KMS-11 (cell line): Measurements from ENCODE around the gene COL13A1.

Experiments
- H2AFZ ChIP-seq: fragments of 200-600 bp; sonication (generic); 2 replicates; pipeline ENCODE4 v1.6.1; 2016; ENCODE audit warnings: antibody characterized with exemption, mixed run types, low read depth
- H3K27ac ChIP-seq: fragments of 200-600 bp; sonication (generic); 2 replicates; pipeline ENCODE4 v1.6.1; 2016; ENCODE audit warnings: mild to moderate bottlenecking, mixed run types
- H3K27me3 ChIP-seq: fragments of 200-600 bp; sonication (generic); 2 replicates; pipeline ENCODE4 v1.6.1; 2017; ENCODE audit warnings: mild to moderate bottlenecking, low read depth, mixed run types, moderate library complexity; ENCODE audit not compliant: insufficient read depth
- H3K36me3 ChIP-seq: fragments of 200-600 bp; sonication (generic); 2 replicates; pipeline ENCODE4 v1.6.1; 2017; ENCODE audit warnings: mild to moderate bottlenecking, mixed run types; ENCODE audit not compliant: insufficient read depth
- H3K4me1 ChIP-seq: fragments of 200-600 bp; sonication (generic); 2 replicates; pipeline ENCODE4 v1.6.1; 2016; ENCODE audit warnings: mild to moderate bottlenecking, low read depth, mixed run types; ENCODE audit not compliant: poor library complexity, severe bottlenecking
- H3K4me2 ChIP-seq: fragments of 200-600 bp; sonication (generic); 2 replicates; pipeline ENCODE4 v1.7.0; 2016; ENCODE audit warnings: mild to moderate bottlenecking, mixed run types
- H3K4me3 ChIP-seq: fragments of 200-600 bp; sonication (generic); IDR thresholded peaks from 2 replicates; pipeline ENCODE4 v1.6.1; 2017; ENCODE audit warnings: low read depth, low read length, mixed read lengths; ENCODE audit not compliant: insufficient read depth
- H3K79me2 ChIP-seq: fragments of 200-600 bp; sonication (generic); 2 replicates; pipeline ENCODE4 v1.6.1; 2016; ENCODE audit warnings: low read depth, mixed run types; ENCODE audit not compliant: insufficient read depth
- H3K9ac ChIP-seq: fragments of 200-600 bp; sonication (generic); 2 replicates; pipeline ENCODE4 v1.6.1; 2016; ENCODE audit warnings: mild to moderate bottlenecking, mixed run types
- H4K20me1 ChIP-seq: fragments of 200-600 bp; sonication (generic); 2 replicates; pipeline ENCODE4 v1.6.1; 2016; ENCODE audit warnings: mild to moderate bottlenecking, mixed run types; ENCODE audit not compliant: insufficient read depth
- CTCF ChIP-seq: fragments of 200-600 bp; sonication (generic); conservative IDR thresholded peaks from 2 replicates; pipeline ENCODE4 v1.6.1; 2017; ENCODE audit warnings: low read depth, mild to moderate bottlenecking, antibody characterized with exemption, low read length, moderate library complexity, mixed read lengths

COL13A1 gene

GRCh38 chr10:69838853-69839252 is 37.1 kb downstream of the COL13A1 start:
- H3K4me3 ChIP-seq, result no peak overlapping the region

GRCh38 chr10:69839696-69840345 is 38.1 kb downstream of the COL13A1 start:
- H3K4me1 ChIP-seq, result no peaks in the 10 kb centered on the region
- no peak for TF ChIP-seq CTCF
- H3K27me3 ChIP-seq, result peaks cover 63% of the 10 kb centered on the region
- no peaks in the 10 kb centered on the region for H4K20me1 ChIP-seq
- no peak overlapping the region for H3K27ac ChIP-seq
- H3K79me2 ChIP-seq, result no peaks in the 10 kb centered on the region
- no peak overlapping the region for H2AFZ ChIP-seq
- no peak overlapping the region for H3K9ac ChIP-seq
- H3K4me2 ChIP-seq, result no peak overlapping the region
- no peak overlapping the region for H3K4me3 ChIP-seq
- no peaks in the 10 kb centered on the region for H3K36me3 ChIP-seq

More at GRCh38 chr10:69838853-69839252, 37.1 kb downstream of the COL13A1 start:
- Histone ChIP-seq H3K27me3 (peaks cover 65% of the 10 kb centered on the region), H3K4me1 (no peaks in the 10 kb centered on the region), H3K4me2 (no peak overlapping the region), H2AFZ (no peak overlapping the region), H3K27ac (no peak overlapping the region), H3K79me2 (no peaks in the 10 kb centered on the region), H4K20me1 (no peaks in the 10 kb centered on the region), H3K9ac (no peak overlapping the region), H3K36me3 (no peaks in the 10 kb centered on the region)
- TF ChIP-seq CTCF, result no peak

GRCh38 chr10:69840773-69841172 is 39.1 kb downstream of the COL13A1 start:
- H3K4me2 ChIP-seq, result no peak overlapping the region
- H3K9ac ChIP-seq, result no peak overlapping the region
- no peaks in the 10 kb centered on the region for H3K36me3 ChIP-seq
- no peaks in the 10 kb centered on the region for H3K4me1 ChIP-seq
- H3K27ac ChIP-seq, result no peak overlapping the region
- peaks cover 63% of the 10 kb centered on the region for H3K27me3 ChIP-seq
- TF ChIP-seq CTCF, result no peak
- no peak overlapping the region for H2AFZ ChIP-seq
- H3K4me3 ChIP-seq, result no peak overlapping the region
- no peaks in the 10 kb centered on the region for H4K20me1 ChIP-seq
- no peaks in the 10 kb centered on the region for H3K79me2 ChIP-seq

- no peak for TF ChIP-seq CTCF
- no peaks in the 10 kb centered on the region for H3K36me3 ChIP-seq
- H3K27me3 ChIP-seq, result peaks cover 64% of the 10 kb centered on the region
- H2AFZ ChIP-seq, result no peak overlapping the region
- no peaks in the 10 kb centered on the region for H4K20me1 ChIP-seq
- H3K27ac ChIP-seq, result no peak overlapping the region
- H3K4me3 ChIP-seq, result no peak overlapping the region
- H3K4me1 ChIP-seq, result no peaks in the 10 kb centered on the region
- H3K79me2 ChIP-seq, result no peaks in the 10 kb centered on the region
- no peak overlapping the region for H3K9ac ChIP-seq
- H3K4me2 ChIP-seq, result no peak overlapping the region
These were observed 40.3 kb downstream of the COL13A1 start for GRCh38 chr10:69842020-69842419.
